Measurements from ENCODE around the gene SATB1.

GRCh38 chr3:18386274-18386890 is 38.8 kb downstream of the SATB1 start:
- no peak for TF ChIP-seq POLR2A (IDR thresholded peaks at IDR 0.05)
- TF ChIP-seq CTCF (IDR thresholded peaks at IDR 0.05), result no peak
